SK-N-SH (cell line): Measurements from ENCODE around the gene BRI3. TPM values are rescaled to one million over a fixed set of nuclear protein-coding genes. Genes with fewer than 3 reads are reported as not detected.

Source experiments
- CTCF ChIA-PET: fragments of 300-600, 350-600 bp; formaldehyde crosslinking; extraction: SDS; loops from one replicate; lab custom pipeline; 2021; lab: Yijun Ruan, JAX
- POLR2A ChIA-PET: fragments of 350-600 bp; sonication (Branson Sonifier 250); formaldehyde crosslinking; extraction: SDS; loops from one replicate; lab custom pipeline; 2020; ENCODE audit warnings: antibody characterized with exemption, inconsistent platforms; lab: Yijun Ruan, JAX
- DNase-seq: peaks from one replicate; pipeline ENCODE4 v3.0.0; 2012
- H2AFZ ChIP-seq: fragments of 200-600 bp; sonication (generic); 2 replicates; pipeline ENCODE4 v1.8.1; 2016; ENCODE audit warnings: antibody characterized with exemption, mild to moderate bottlenecking, low read depth
- H3F3A ChIP-seq: fragments of 200-600 bp; sonication (generic); replicated peaks from 2 replicates; pipeline ENCODE3; 2016; ENCODE audit warnings: antibody characterized with exemption, mild to moderate bottlenecking; ENCODE audit not compliant: insufficient read depth
- H3K27ac ChIP-seq, 2 experiments: fragments of 200-500 bp in 1 of 2; fragments of 200-600 bp in 1 of 2; sonication (Bioruptor generic) in 1 of 2; sonication (generic), shearing (Covaris generic) in 1 of 2; 2 replicates each; pipeline versions ENCODE4 v1.5.1 to v1.6.1; 2014 to 2016; ENCODE audit warnings: low read depth in 2 of 2, inconsistent platforms in 1 of 2, low read length in 1 of 2, mild to moderate bottlenecking in 1 of 2, mixed read lengths in 1 of 2
- H3K27me3 ChIP-seq: fragments of 200-600 bp; sonication (generic), shearing (Covaris generic); 2 replicates; pipeline ENCODE4 v1.6.1; 2016; ENCODE audit warnings: mixed run types; ENCODE audit not compliant: insufficient read depth
- H3K36me3 ChIP-seq, 2 experiments: fragments of 200-500 bp in 1 of 2; fragments of 200-600 bp in 1 of 2; sonication (Bioruptor generic) in 1 of 2; sonication (generic) in 1 of 2; replicated peaks in 1 of 2; 2 replicates each; pipeline versions ENCODE3 to v1.5.1; 2014 to 2016; ENCODE audit warnings: low read length in 1 of 2, mild to moderate bottlenecking in 1 of 2; ENCODE audit not compliant: insufficient read depth in 2 of 2, control insufficient read depth in 1 of 2
- H3K4me1 ChIP-seq, 2 experiments: fragments of 200-500 bp in 1 of 2; fragments of 200-600 bp in 1 of 2; sonication (Bioruptor generic) in 1 of 2; sonication (generic), shearing (Covaris generic) in 1 of 2; 2 replicates each; pipeline versions ENCODE4 v1.5.1 to v1.6.1; 2014 to 2016; ENCODE audit warnings: low read depth in 1 of 2, low read length in 1 of 2, mixed run types in 1 of 2; ENCODE audit not compliant: insufficient read depth in 2 of 2, control insufficient read depth in 1 of 2
- H3K4me2 ChIP-seq: fragments of 200-600 bp; sonication (generic), shearing (Covaris generic); 2 replicates; pipeline ENCODE4 v1.6.1; 2017; ENCODE audit warnings: mixed run types
- H3K4me3 ChIP-seq, 2 experiments: fragments of 200-500 bp in 1 of 2; fragments of 200-600 bp in 1 of 2; sonication (Bioruptor generic) in 1 of 2; sonication (generic), shearing (Covaris generic) in 1 of 2; 2 replicates each; pipeline versions ENCODE4 v1.5.1 to v1.8.1; 2014 to 2016; ENCODE audit warnings: low read depth in 2 of 2, inconsistent platforms in 1 of 2, low read length in 1 of 2, mild to moderate bottlenecking in 1 of 2, mixed read lengths in 1 of 2, moderate library complexity in 1 of 2
- H3K79me2 ChIP-seq: fragments of 200-600 bp; sonication (generic); 2 replicates; pipeline ENCODE4 v1.8.1; 2017; ENCODE audit warnings: mild to moderate bottlenecking; ENCODE audit not compliant: insufficient read depth
- H3K9ac ChIP-seq: fragments of 200-600 bp; sonication (generic); 2 replicates; pipeline ENCODE4 v1.6.1; 2017; ENCODE audit warnings: mixed run types
- H3K9me2 ChIP-seq: fragments of 200-600 bp; sonication (generic); 2 replicates; pipeline ENCODE4 v1.6.1; 2017; ENCODE audit warnings: mixed run types
- H3K9me3 ChIP-seq: fragments of 200-600 bp; sonication (generic); 2 replicates; pipeline ENCODE4 v1.6.1; 2017; ENCODE audit warnings: mixed run types, mild to moderate bottlenecking, moderate library complexity
- H4K20me1 ChIP-seq: fragments of 200-600 bp; sonication (generic); 2 replicates; pipeline ENCODE4 v1.6.1; 2017; ENCODE audit warnings: mild to moderate bottlenecking, mixed run types; ENCODE audit not compliant: insufficient read depth
- CHD2 ChIP-seq: fragments of 150-350 bp; IDR thresholded peaks from 2 replicates; pipeline ENCODE4 v1.6.1; 2018; ENCODE audit warnings: low read length; ENCODE audit not compliant: partially characterized antibody
- CTCF ChIP-seq: fragments of 200-600 bp; sonication (generic); IDR thresholded peaks from 2 replicates; pipeline ENCODE4 v1.6.1; 2017; ENCODE audit warnings: antibody characterized with exemption, mild to moderate bottlenecking, moderate library complexity
- EP300 ChIP-seq, 2 experiments: IDR thresholded peaks; 2 replicates each; pipeline versions ENCODE4 v1.4.0 to v1.6.1; 2012; ENCODE audit warnings: borderline replicate concordance in 1 of 2, low read depth in 1 of 2, low read length in 1 of 2
- EZH2phosphoT487 ChIP-seq: fragments of 200-600 bp; sonication (generic); IDR thresholded peaks from 2 replicates; pipeline ENCODE4 v1.6.1; 2017; ENCODE audit warnings: low read depth, mixed run types, mild to moderate bottlenecking, antibody characterized with exemption, moderate library complexity, borderline replicate concordance
- FOSL2 ChIP-seq: IDR thresholded peaks from 2 replicates; pipeline ENCODE4 v1.4.0; 2012; ENCODE audit warnings: low read depth, mild to moderate bottlenecking, moderate library complexity, borderline replicate concordance
- FOXJ3 ChIP-seq: sonication (generic); formaldehyde crosslinking; IDR thresholded peaks from 2 replicates; pipeline ENCODE4 v1.5.1; 2020; ENCODE audit warnings: mild to moderate bottlenecking, missing genetic modification reagents
- FOXM1 ChIP-seq: IDR thresholded peaks from 2 replicates; pipeline ENCODE4 v1.4.0; 2012; ENCODE audit warnings: low read depth, mild to moderate bottlenecking
- GATA2 ChIP-seq: sonication (generic); formaldehyde crosslinking; IDR thresholded peaks from 2 replicates; pipeline ENCODE4 v1.5.0; 2020; ENCODE audit warnings: mild to moderate bottlenecking, missing genetic modification reagents
- IRF3 ChIP-seq: fragments of 150-350 bp; IDR thresholded peaks from 2 replicates; pipeline ENCODE4 v1.6.1; 2016; ENCODE audit warnings: mild to moderate bottlenecking, low read depth, low read length
- JUND ChIP-seq: IDR thresholded peaks from 2 replicates; pipeline ENCODE4 v1.4.0; 2012
- MAX ChIP-seq: IDR thresholded peaks from 2 replicates; pipeline ENCODE4 v1.4.0; 2012; ENCODE audit warnings: low read depth
- NFIC ChIP-seq: IDR thresholded peaks from 2 replicates; pipeline ENCODE4 v1.4.0; 2012; ENCODE audit warnings: borderline replicate concordance
- POLR2AphosphoS5 ChIP-seq: IDR thresholded peaks from 2 replicates; pipeline ENCODE4 v1.6.1; 2012; ENCODE audit warnings: low read depth, low read length
- RCOR1 ChIP-seq: fragments of 150-350 bp; IDR thresholded peaks from 2 replicates; pipeline ENCODE4 v1.6.1; 2017; ENCODE audit warnings: antibody characterized with exemption, low read length
- RFX5 ChIP-seq: IDR thresholded peaks from 2 replicates; pipeline ENCODE4 v1.6.1; 2012; ENCODE audit warnings: mild to moderate bottlenecking, improper control_type of control experiment, low read length
- RXRA ChIP-seq: IDR thresholded peaks from 2 replicates; pipeline ENCODE4 v1.4.0; 2012; ENCODE audit warnings: low read depth, mild to moderate bottlenecking, borderline replicate concordance
- SMC3 ChIP-seq: IDR thresholded peaks from 2 replicates; pipeline ENCODE4 v1.6.1; 2012; ENCODE audit warnings: low read depth, low read length, improper control_type of control experiment
- TCF12 ChIP-seq: IDR thresholded peaks from 2 replicates; pipeline ENCODE4 v1.4.0; 2012
- TEAD4 ChIP-seq: IDR thresholded peaks from 2 replicates; pipeline ENCODE4 v1.4.0; 2012; ENCODE audit warnings: mild to moderate bottlenecking, borderline replicate concordance; ENCODE audit not compliant: insufficient read depth
- USF1 ChIP-seq: IDR thresholded peaks from 2 replicates; pipeline ENCODE4 v1.4.0; 2012; ENCODE audit warnings: low read depth, borderline replicate concordance
- USF2 ChIP-seq: fragments of 150-350 bp; IDR thresholded peaks from 2 replicates; pipeline ENCODE4 v1.6.1; 2017; ENCODE audit warnings: antibody characterized with exemption, low read length, low read depth, borderline replicate concordance
- YY1 ChIP-seq: IDR thresholded peaks from 2 replicates; pipeline ENCODE4 v1.4.0; 2012; ENCODE audit warnings: low read depth, mild to moderate bottlenecking
- ZBTB33 ChIP-seq: IDR thresholded peaks from 2 replicates; pipeline ENCODE4 v1.4.0; 2012; ENCODE audit warnings: low read depth, borderline replicate concordance
- WGBS: methylation state at CpG from one replicate; pipeline ENCODE4 v1.1.6; 2017; ENCODE audit warnings: low lambda C conversion rate; 5-methylcytosine and 5-hydroxymethylcytosine counted together
- polyA plus RNA-seq, 3 experiments: library from polyadenylated mRNA; depleted of rRNA; stranded (reverse); fragments of >200 nt; gene quantifications; 2 replicates each; pipeline ENCODE4 v1.2.3, GENCODE V29; 2012

The BRI3 gene
- polyA plus RNA-seq, 1 of the 3 experiments (the other 2 are of a cell fraction), result 128 TPM

GRCh38 chr7:98334081-98334480 is 52.6 kb downstream of the BRI3 start (continued):
- no peak for TF ChIP-seq NFIC
- no peak for TF ChIP-seq SMC3
- TF ChIP-seq MAX, result no peak
- TF ChIP-seq TEAD4, result no peak
- no peak for TF ChIP-seq RCOR1
- TF ChIP-seq JUND, result no peak
- no peak for TF ChIP-seq EZH2phosphoT487
- no peak for TF ChIP-seq FOSL2
- TF ChIP-seq IRF3, result no peak
- TF ChIP-seq YY1, result no peak
- no peak for TF ChIP-seq RXRA

- no peaks in the 10 kb centered on the region for H3K79me2 ChIP-seq
- no peaks in the 10 kb centered on the region for H3K36me3 ChIP-seq
- no peaks in the 10 kb centered on the region for H3K9me2 ChIP-seq
- H3K27ac ChIP-seq, result no peak overlapping the region
- no peak overlapping the region for H3K4me2 ChIP-seq
- H3K9me3 ChIP-seq, result peaks cover 6% of the 10 kb centered on the region; the same call in 1 of the 2 replicates
- 81% methylated on average over 8 of the region's 8 CpGs for WGBS
- H3K4me1 ChIP-seq, result no peaks in the 10 kb centered on the region
- ChIA-PET POLR2A (no interaction called here), CTCF (interaction anchor here (2.0 kb wide), 1 partner anchor 66 kb away, joined by 5 read pairs; no protein-coding TSS in a partner anchor)
- H4K20me1 ChIP-seq, result no peaks in the 10 kb centered on the region
- no peaks in the 10 kb centered on the region for H3K27me3 ChIP-seq
- peaks cover 5% of the 10 kb centered on the region for H3F3A ChIP-seq
- H2AFZ ChIP-seq, result no peak overlapping the region
- no peak overlapping the region for H3K9ac ChIP-seq
- no peak for DNase-seq
- no peak overlapping the region for H3K4me3 ChIP-seq
- TF ChIP-seq FOSL2 (no peak), FOXM1 (no peak), CHD2 (no peak), FOXJ3 (CRISPR knock-in tag) (no peak), USF1 (no peak), RFX5 (no peak), USF2 (no peak), EP300 (IDR thresholded peaks at IDR 0.05; ENCODE audit: borderline replicate concordance in 1 of 2, low read depth in 1 of 2, low read length in 1 of 2) (no peak), IRF3 (no peak), MAX (no peak), TEAD4 (no peak), ZBTB33 (no peak), TCF12 (no peak), YY1 (no peak), GATA2 (CRISPR knock-in tag) (no peak), POLR2AphosphoS5 (no peak), CTCF (no peak)
Measured at GRCh38 chr7:98335411-98335977, 54.0 kb downstream of the BRI3 start.
